K562 (cell line): ENCODE data around the gene CACNA2D3. TPM values are rescaled to one million over a fixed set of nuclear protein-coding genes. Genes with fewer than 3 reads are reported as not detected.

Experiments
- ATAC-seq: fragments of 200-7000 bp; cut with Tn5 transposase; 3 replicates; pipeline ENCODE4 v1.9.1; 2020; ENCODE audit warnings: moderate library complexity
- BruUV-seq: library from RNA; stranded (reverse); fragments of 400-500 nt; replicated peaks from 2 replicates; lab custom pipeline; 2021; lab: Mats Ljungman, UMichigan
- CTCF ChIA-PET: fragments of 300-600 bp; formaldehyde crosslinking; extraction: SDS; loops from one replicate; lab custom pipeline; 2021; ENCODE audit warnings: low intra/inter-chr PET ratio; lab: Yijun Ruan, JAX
- POLR2A ChIA-PET: fragments of 300-600, 350-650 bp; sonication (Branson Sonifier 250); formaldehyde crosslinking; extraction: SDS; loops from one replicate; lab custom pipeline; 2021; ENCODE audit warnings: antibody characterized with exemption, inconsistent platforms; lab: Yijun Ruan, JAX
- DNase-seq, 4 experiments: peaks; one replicate each; pipeline versions ENCODE4 v3.0.0 to v3.0.0-alpha.2; 2011 to 2018; ENCODE audit warnings: low spot score in 3 of 4, mixed read lengths in 3 of 4; ENCODE audit errors: extremely low read depth in 1 of 4
- FAIRE-seq: peaks from 2 replicates; lab custom pipeline; 2011; peaks lifted over from hg19 to GRCh38; lab: Jason Lieb, UNC
- H2AFZ ChIP-seq: 2 replicates; pipeline ENCODE4 v1.6.0; 2011; ENCODE audit warnings: low read depth, low read length, control low read depth, inconsistent platforms
- H3K27ac ChIP-seq: fragments of 200-600 bp; 3 replicates; pipeline ENCODE4 v1.8.0; 2011; ENCODE audit warnings: low read depth, mild to moderate bottlenecking, control low read depth, inconsistent platforms, low read length, moderate library complexity, mixed read lengths; ENCODE audit errors: extremely low read depth
- H3K27me3 ChIP-seq, 2 experiments: fragments of 300-600 bp in 1 of 2; 2 replicates in 1 of 2; 3 replicates in 1 of 2; pipeline versions ENCODE4 v1.6.0 to v1.8.0; 2011; ENCODE audit warnings: inconsistent platforms in 2 of 2, low read length in 2 of 2, mild to moderate bottlenecking in 1 of 2, mixed read lengths in 1 of 2, moderate library complexity in 1 of 2; ENCODE audit not compliant: control insufficient read depth in 2 of 2, insufficient read depth in 2 of 2
- H3K36me3 ChIP-seq: fragments of 300-600 bp; 3 replicates; pipeline ENCODE4 v1.8.0; 2011; ENCODE audit warnings: mild to moderate bottlenecking, low read length, inconsistent platforms; ENCODE audit not compliant: control insufficient read depth, insufficient read depth
- H3K4me1 ChIP-seq, 2 experiments: fragments of 200-600 bp in 1 of 2; replicated peaks in 1 of 2; 2 replicates in 1 of 2; 3 replicates in 1 of 2; pipeline versions ENCODE4 v1.5.1 to v1.8.0; 2011; ENCODE audit warnings: inconsistent platforms in 2 of 2, low read length in 2 of 2, mild to moderate bottlenecking in 1 of 2, mixed read lengths in 1 of 2, moderate library complexity in 1 of 2; ENCODE audit not compliant: control insufficient read depth in 2 of 2, insufficient read depth in 2 of 2
- H3K4me2 ChIP-seq: 2 replicates; pipeline ENCODE4 v1.6.1; 2011; ENCODE audit warnings: low read length, control low read depth, inconsistent platforms, mixed read lengths; ENCODE audit not compliant: insufficient read depth
- H3K4me3 ChIP-seq: fragments of 200-600 bp; sonication (generic), shearing (Covaris generic); 2 replicates; pipeline ENCODE4 v1.5.1; 2016; ENCODE audit warnings: control low read depth, inconsistent platforms
- H3K79me2 ChIP-seq: fragments of 200-600 bp; 3 replicates; pipeline ENCODE4 v1.8.0; 2011; ENCODE audit warnings: low read length, inconsistent platforms; ENCODE audit not compliant: control insufficient read depth, insufficient read depth
- H3K9ac ChIP-seq, 2 experiments: 2 replicates each; pipeline versions ENCODE4 v1.6.0 to v1.6.1; 2011; ENCODE audit warnings: low read depth in 2 of 2, low read length in 2 of 2, control low read depth in 1 of 2, inconsistent platforms in 1 of 2, mild to moderate bottlenecking in 1 of 2, mixed read lengths in 1 of 2; ENCODE audit not compliant: insufficient read depth in 1 of 2
- H3K9me1 ChIP-seq: one replicate; pipeline ENCODE4 v1.6.0; 2011; ENCODE audit warnings: inconsistent platforms, mild to moderate bottlenecking, low read length, moderate library complexity; ENCODE audit not compliant: control insufficient read depth, insufficient read depth
- H3K9me3 ChIP-seq: replicated peaks from 2 replicates; pipeline ENCODE4 v1.5.1; 2011; ENCODE audit warnings: low read depth, low read length, inconsistent platforms; ENCODE audit not compliant: control insufficient read depth, insufficient read depth
- H4K20me1 ChIP-seq: replicated peaks from 2 replicates; pipeline ENCODE4 v1.6.1; 2011; ENCODE audit warnings: low read length, inconsistent platforms, mixed read lengths; ENCODE audit not compliant: control insufficient read depth, insufficient read depth
- CBX3 ChIP-seq, 2 experiments: IDR thresholded peaks; 1 replicate in 1 of 2; 2 replicates in 1 of 2; pipeline ENCODE4 v1.6.1; 2012; ENCODE audit warnings: inconsistent platforms in 2 of 2, low read length in 2 of 2, borderline replicate concordance in 1 of 2, control low read depth in 1 of 2
- E2F3 ChIP-seq: fragments of 250-450 bp; sonication (Bioruptor Pico); IDR thresholded peaks from 2 replicates; pipeline ENCODE4 v1.4.0; 2020; ENCODE audit warnings: mild to moderate bottlenecking
- IRF1 ChIP-seq: sonication (generic); formaldehyde crosslinking; IDR thresholded peaks from 2 replicates; pipeline ENCODE4 v1.8.0; 2022; ENCODE audit warnings: missing genetic modification reagents, mild to moderate bottlenecking, borderline replicate concordance
- KAT2B ChIP-seq: IDR thresholded peaks from one replicate; pipeline ENCODE4 v1.6.1; 2012; ENCODE audit warnings: low read depth, mild to moderate bottlenecking, control low read depth, inconsistent platforms, low read length, moderate library complexity
- MAFK ChIP-seq: IDR thresholded peaks from 2 replicates; pipeline ENCODE4 v1.6.1; 2011; ENCODE audit warnings: low read length, improper control_type of control experiment
- PHF20 ChIP-seq: fragments of 450-650 bp; IDR thresholded peaks from 2 replicates; pipeline ENCODE4 v1.6.1; 2018; ENCODE audit not compliant: partially characterized antibody
- POLR2G ChIP-seq: fragments of 200-400 bp; formaldehyde crosslinking; IDR thresholded peaks from 2 replicates; pipeline ENCODE4 v1.6.1; 2017; ENCODE audit warnings: low read depth, mild to moderate bottlenecking, antibody characterized with exemption, low read length, moderate library complexity
- POLR2H ChIP-seq: IDR thresholded peaks from 2 replicates; pipeline ENCODE4 v1.6.1; 2016; ENCODE audit warnings: missing genetic modification characterization, low read depth, mild to moderate bottlenecking, control low read depth, missing compliant biosample characterization, moderate library complexity
- SETDB1 ChIP-seq: IDR thresholded peaks from one replicate; pipeline ENCODE4 v1.6.1; 2012; ENCODE audit warnings: low read length, control low read depth, inconsistent platforms
- SIN3B ChIP-seq: fragments of 450-650 bp; IDR thresholded peaks from 2 replicates; pipeline ENCODE4 v1.6.1; 2017; ENCODE audit warnings: low read depth, mild to moderate bottlenecking, moderate library complexity
- SMARCC2 ChIP-seq: fragments of 450-650 bp; IDR thresholded peaks from 2 replicates; pipeline ENCODE4 v1.6.1; 2017; ENCODE audit warnings: antibody characterized with exemption, moderate library complexity, mild to moderate bottlenecking, low read depth
- SREBF1 ChIP-seq: fragments of 150-350 bp; IDR thresholded peaks from 2 replicates; pipeline ENCODE4 v1.6.1; 2014; ENCODE audit warnings: antibody characterized with exemption, low read depth, low read length, borderline replicate concordance
- STAT5A ChIP-seq: IDR thresholded peaks from 2 replicates; pipeline ENCODE4 v1.6.1; 2012; ENCODE audit warnings: low read length, inconsistent platforms, borderline replicate concordance
- ZBED1 ChIP-seq: IDR thresholded peaks from 2 replicates; pipeline ENCODE4 v1.6.1; 2014
- ZC3H4 ChIP-seq: sonication (generic); formaldehyde crosslinking; IDR thresholded peaks from 2 replicates; pipeline ENCODE4 v1.9.0; 2021; ENCODE audit warnings: missing genetic modification reagents, borderline replicate concordance
- ZNF785 ChIP-seq: fragments of 250-450 bp; sonication (Bioruptor Pico); IDR thresholded peaks from 2 replicates; pipeline ENCODE4 v1.4.0; 2020; ENCODE audit warnings: mild to moderate bottlenecking
- WGBS: fragments of 100-300 bp; shearing (Covaris generic); methylation state at CpG from one replicate; pipeline ENCODE4 v1.1.6; 2016; ENCODE audit warnings: low coverage, mixed read lengths; ENCODE audit not compliant: insufficient coverage; ENCODE audit errors: missing lambda C conversion rate; 5-methylcytosine and 5-hydroxymethylcytosine counted together
- in situ Hi-C: fragments of 300-500 bp; cut with MboI; formaldehyde crosslinking; loops from 4 replicates; pipeline ENCODE4 v1.15.0; 2018; ENCODE audit warnings: inconsistent platforms, mixed read lengths
- intact Hi-C: fragments of 100-400 bp; cut with micrococcal nuclease; formaldehyde crosslinking; loops from 2 replicates; pipeline ENCODE4 v1.14.2; 2022
- polyA plus RNA-seq, 8 experiments: library from polyadenylated mRNA; depleted of rRNA in 4 of 8; stranded (reverse) in 5 of 8; unstranded in 3 of 8; fragments of >200 nt; fragmentation: Nextera tagmentation in 2 of 8; fragmentation: Illumina TruSeq in 1 of 8; extraction: Ambion mirVana in 2 of 8; extraction: Trizol in 1 of 8; gene quantifications; 2 replicates each; pipeline versions ENCODE4 v1.2.1 to v1.2.3, GENCODE V29; 2011 to 2014; ENCODE audit warnings: inconsistent platforms in 1 of 8, missing spikeins in 1 of 8
- total RNA-seq, 7 experiments: library from RNA; depleted of rRNA in 6 of 7; stranded (reverse); fragments of >200 nt in 6 of 7; fragmentation: Illumina TruSeq in 2 of 7; extraction: Trizol in 2 of 7; gene quantifications; 2 replicates each; pipeline versions ENCODE4 v1.2.1 to v1.2.3, GENCODE V29; 2011 to 2021; ENCODE audit warnings: low replicate concordance in 1 of 7

Gene CACNA2D3
- total and polyA plus RNA-seq, 9 of the 15 experiments (the other 6 are each of a cell fraction or from before 2014, with no cell fraction given): 0.01 TPM; not detected in 8

DNA sequence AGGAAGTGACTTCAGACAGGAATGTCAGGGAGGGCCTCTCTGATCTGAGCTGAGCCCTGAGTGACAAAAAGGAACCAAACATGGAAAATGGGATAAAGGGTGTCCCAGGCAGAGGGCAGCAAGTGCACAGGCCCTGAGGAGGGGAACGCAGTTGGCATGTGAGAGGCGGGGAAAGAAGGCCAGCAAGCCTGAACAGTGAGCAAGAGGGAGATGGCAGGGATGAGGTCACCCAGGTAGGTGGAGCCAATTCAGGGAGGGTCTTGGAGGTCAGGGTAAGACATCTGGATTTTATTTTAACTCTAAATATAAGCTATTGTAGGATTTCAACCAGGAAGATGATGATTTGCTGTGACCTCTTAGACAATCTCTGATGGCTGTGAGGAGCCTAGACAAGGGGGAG is 637.8 kb downstream of the CACNA2D3 start:
- in situ Hi-C loops (no loop called here), intact Hi-C loops (no loop called here)
- no peaks in the 10 kb centered on the region for H3K4me1 ChIP-seq
- DNase-seq (no peak), FAIRE-seq (no peak), ATAC-seq (no peak)
- H3K36me3 ChIP-seq: no peaks in the 10 kb centered on the region
- no peaks in the 10 kb centered on the region for H3K79me2 ChIP-seq
- H3K4me3 ChIP-seq: no peak overlapping the region
- no peaks in the 10 kb centered on the region; a peak in 1 of 5 replicates for H3K27me3 ChIP-seq
- no peak overlapping the region for H3K9ac ChIP-seq
- H3K27ac ChIP-seq: no peak overlapping the region
- no peaks in the 10 kb centered on the region for H3K9me1 ChIP-seq
- no peak overlapping the region for H3K4me2 ChIP-seq
- TF ChIP-seq ZC3H4 (no peak), KAT2B (no peak), STAT5A (no peak), POLR2H (tag) (no peak), SREBF1 (no peak), ZNF785 (no peak), IRF1 (CRISPR knock-in tag) (no peak), SMARCC2 (no peak), PHF20 (no peak), ZBED1 (no peak), SIN3B (no peak), CBX3 (IDR thresholded peaks at IDR 0.05; ENCODE audit: borderline replicate concordance in 1 of 2, low read length in 2 of 2) (no peak), SETDB1 (no peak), MAFK (no peak), POLR2G (no peak), E2F3 (no peak)
- no peaks in the 10 kb centered on the region for H3K9me3 ChIP-seq
- POLR2A ChIA-PET: no interaction called here
- CTCF ChIA-PET: no interaction called here
- no peaks in the 10 kb centered on the region for H4K20me1 ChIP-seq
- no TSS peak for BruUV-seq
- whole genome bisulfite sequencing: no CpG with 5 or more reads among the region's 2 CpGs
- H2AFZ ChIP-seq: no peak overlapping the region
